ENCODE measurements around the gene AATF. TPM values are rescaled to one million over a fixed set of nuclear protein-coding genes. Genes with fewer than 3 reads are reported as not detected.

Gene AATF
- total and polyA plus RNA-seq, 2 of the 8 experiments (the other 6 are each of a cell fraction or from before 2014, with no cell fraction given) = 20.1 to 62.8 TPM

- peak overlapping the region; percentile 94 for H2BK12ac ChIP-seq (ENCODE audit: low read depth, low read length)
- ChIA-PET POLR2A (ENCODE audit: partially characterized antibody) (no interaction called here), CTCF (ENCODE audit: partially characterized antibody) (interaction anchor here (0.8 to 1.9 kb wide), 5 partner anchors 13 to 439 kb away, joined by 3 to 6 read pairs (median 3); no protein-coding TSS in a partner anchor)
- H3K4me1 ChIP-seq (replicated peaks in 1 of 4; ENCODE audit: control insufficient read depth in 3 of 4, insufficient read depth in 4 of 4, low read length in 3 of 4) = peaks cover 21 to 52% (median 37%) of the 10 kb centered on the region in 4 experiments
- H3K56ac ChIP-seq (replicated peaks; ENCODE audit: insufficient read length, low read depth, low read length) = no peak overlapping the region
- peak overlapping the region; percentile 20 for H4K91ac ChIP-seq (replicated peaks; ENCODE audit: insufficient read length, low read length)
- H2AK5ac ChIP-seq (ENCODE audit: low read depth, low read length) = peak overlapping the region; percentile 33; the same call in 1 of the 2 replicates
- peak overlapping the region; percentile 30 for H4K5ac ChIP-seq (ENCODE audit: insufficient read length, low read depth, low read length)
- H4K20me1 ChIP-seq (replicated peaks in 1 of 2; ENCODE audit: control insufficient read depth in 1 of 2, insufficient read depth in 2 of 2, low read length in 2 of 2) = no peaks in the 10 kb centered on the region
- H3K79me1 ChIP-seq (ENCODE audit: low read depth, low read length) = no peaks in the 10 kb centered on the region
- no peaks in the 10 kb centered on the region; a peak in 1 of 7 replicates for H3K27me3 ChIP-seq (replicated peaks in 1 of 4; ENCODE audit: control insufficient read depth in 3 of 4, extremely low read depth in 1 of 4, insufficient read depth in 3 of 4, low read length in 3 of 4)
- peak overlapping the region in 1 of 2 experiments; percentile 10; a peak in 1 of 4 replicates for H3K4me2 ChIP-seq (ENCODE audit: insufficient read depth in 1 of 2, low read depth in 2 of 2, low read length in 2 of 2)
- H3K9me3 ChIP-seq (ENCODE audit: insufficient read depth in 2 of 2, low read depth in 1 of 2, low read length in 1 of 2) = no peaks in the 10 kb centered on the region
- DNase-seq (ENCODE audit: low read depth in 1 of 2, low spot score in 2 of 2) (no peak), FAIRE-seq (no peak)
- peak overlapping the region; percentile 93 for H3K18ac ChIP-seq (ENCODE audit: extremely low read depth, low read length)
- no peak overlapping the region for H2BK15ac ChIP-seq (ENCODE audit: low read length)
- no peak overlapping the region for H2AFZ ChIP-seq (ENCODE audit: low read length)
- no peaks in the 10 kb centered on the region; the same call in 1 of the 2 replicates for H3K23me2 ChIP-seq (ENCODE audit: low read depth, low read length)
- peak overlapping the region; percentile 73; the same call in 1 of the 2 replicates for H2BK5ac ChIP-seq (ENCODE audit: low read depth, low read length)
- H3K79me2 ChIP-seq (ENCODE audit: control insufficient read depth in 1 of 2, insufficient read depth in 2 of 2, low read length in 2 of 2) = no peaks in the 10 kb centered on the region
- peak overlapping the region; percentile 92; the same call in 1 of the 2 replicates for H2BK20ac ChIP-seq (ENCODE audit: low read length)
- H3K23ac ChIP-seq (ENCODE audit: insufficient read length) = no peak overlapping the region
- H4K8ac ChIP-seq (ENCODE audit: extremely low read depth, insufficient read depth, low read length) = no peak overlapping the region
- no peak overlapping the region for H3K4me3 ChIP-seq (ENCODE audit: extremely low read depth in 1 of 4, insufficient read depth in 2 of 4, low read depth in 3 of 4, low read length in 4 of 4)
- no peaks in the 10 kb centered on the region for H3K36me3 ChIP-seq (ENCODE audit: control insufficient read depth in 2 of 4, insufficient read depth in 4 of 4, low read length in 3 of 4)
- WGBS, 2 experiments (ENCODE audit: extremely low coverage in 1 of 2, insufficient coverage in 1 of 2, insufficient read length in 1 of 2, insufficient replicate concordance in 2 of 2, low coverage in 1 of 2, low lambda C conversion rate in 2 of 2, missing lambda C conversion rate in 1 of 2) = 86% methylated on average over 11 of the region's 11 CpGs; no CpG with 5 or more reads in 1 of the 2 experiments
- no peak overlapping the region for H3K4ac ChIP-seq (replicated peaks; ENCODE audit: insufficient read length, low read depth, low read length)
- no peak overlapping the region for H3K14ac ChIP-seq (ENCODE audit: insufficient read length)
- peak; percentile 2 for TF ChIP-seq KDM4A (IDR thresholded peaks at IDR 0.05; ENCODE audit: low read depth, low read length, severe bottlenecking)
- TF ChIP-seq SRF (IDR thresholded peaks at IDR 0.05; ENCODE audit: low read depth, low read length) = no peak
- H3K9ac ChIP-seq (replicated peaks in 1 of 4; ENCODE audit: extremely low read depth in 1 of 4, low read depth in 3 of 4, low read length in 3 of 4) = no peak overlapping the region
- peak overlapping the region; percentile 85 for H2BK120ac ChIP-seq (replicated peaks; ENCODE audit: low read depth, low read length)
- H3K27ac ChIP-seq (ENCODE audit: low read depth, low read length) = no peak overlapping the region
These were observed 115.5 kb downstream of the AATF start for GRCh38 chr17:37064206-37064605.

Data from H1 (cell line).